Measurements from ENCODE around the gene ATP13A4. TPM values are rescaled to one million over a fixed set of nuclear protein-coding genes. Genes with fewer than 3 reads are reported as not detected.

The ATP13A4 gene
- total RNA-seq, 4 donors from 2014 or later, result 0.28 to 0.36 TPM; not detected in 2

DNA sequence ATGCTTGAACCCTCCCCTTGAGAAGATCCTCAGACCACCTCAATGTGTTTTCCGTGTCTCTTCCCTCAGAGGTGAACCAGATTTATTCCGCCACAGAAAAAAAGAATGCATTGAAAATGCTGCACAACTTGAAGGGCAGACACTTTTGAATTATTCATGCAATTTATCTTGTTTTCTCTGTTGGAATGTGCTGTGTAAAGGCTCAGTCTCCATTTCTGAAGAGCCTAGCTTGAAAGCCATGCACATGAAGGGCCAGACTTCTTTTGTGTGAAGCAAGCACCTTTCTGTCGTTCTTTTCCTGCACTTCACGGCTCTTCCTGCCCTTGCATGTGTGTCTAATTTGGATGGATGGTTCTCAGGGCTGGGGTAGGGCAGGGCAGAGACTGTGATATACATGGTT is 97.2 kb downstream of the ATP13A4 start:
- DNase-seq (ENCODE audit: low spot score), result no peak
- ATAC-seq (ENCODE audit: low FRiP score), result no peak
- TF ChIP-seq, protein P1, sequence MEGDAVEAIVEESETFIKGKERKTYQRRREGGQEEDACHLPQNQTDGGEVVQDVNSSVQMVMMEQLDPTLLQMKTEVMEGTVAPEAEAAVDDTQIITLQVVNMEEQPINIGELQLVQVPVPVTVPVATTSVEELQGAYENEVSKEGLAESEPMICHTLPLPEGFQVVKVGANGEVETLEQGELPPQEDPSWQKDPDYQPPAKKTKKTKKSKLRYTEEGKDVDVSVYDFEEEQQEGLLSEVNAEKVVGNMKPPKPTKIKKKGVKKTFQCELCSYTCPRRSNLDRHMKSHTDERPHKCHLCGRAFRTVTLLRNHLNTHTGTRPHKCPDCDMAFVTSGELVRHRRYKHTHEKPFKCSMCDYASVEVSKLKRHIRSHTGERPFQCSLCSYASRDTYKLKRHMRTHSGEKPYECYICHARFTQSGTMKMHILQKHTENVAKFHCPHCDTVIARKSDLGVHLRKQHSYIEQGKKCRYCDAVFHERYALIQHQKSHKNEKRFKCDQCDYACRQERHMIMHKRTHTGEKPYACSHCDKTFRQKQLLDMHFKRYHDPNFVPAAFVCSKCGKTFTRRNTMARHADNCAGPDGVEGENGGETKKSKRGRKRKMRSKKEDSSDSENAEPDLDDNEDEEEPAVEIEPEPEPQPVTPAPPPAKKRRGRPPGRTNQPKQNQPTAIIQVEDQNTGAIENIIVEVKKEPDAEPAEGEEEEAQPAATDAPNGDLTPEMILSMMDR (IDR thresholded peaks at IDR 0.05), result no peak

DNA sequence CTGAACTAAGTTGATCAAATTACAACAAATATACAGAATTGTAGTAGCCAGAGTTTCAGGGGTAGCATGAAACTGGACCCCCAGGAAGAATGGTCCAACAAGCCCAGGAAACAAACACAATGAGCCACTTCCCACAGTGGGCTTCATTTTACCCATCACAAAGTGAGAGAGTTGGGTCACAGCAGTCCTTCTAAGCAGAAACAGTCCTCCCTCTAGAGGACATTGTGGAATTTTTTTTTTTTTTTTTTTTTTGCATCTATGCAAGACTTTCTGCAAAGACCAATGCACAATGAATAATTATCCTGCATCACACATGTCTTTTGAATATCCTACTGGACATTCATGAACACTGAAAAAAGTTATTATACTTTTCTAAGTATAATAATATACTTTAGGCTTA is 102.4 kb downstream of the ATP13A4 start:
- ATAC-seq (ENCODE audit: low FRiP score) (no peak), DNase-seq (ENCODE audit: low spot score) (no peak)
- TF ChIP-seq, protein P1 (IDR thresholded peaks at IDR 0.05), result no peak

DNA sequence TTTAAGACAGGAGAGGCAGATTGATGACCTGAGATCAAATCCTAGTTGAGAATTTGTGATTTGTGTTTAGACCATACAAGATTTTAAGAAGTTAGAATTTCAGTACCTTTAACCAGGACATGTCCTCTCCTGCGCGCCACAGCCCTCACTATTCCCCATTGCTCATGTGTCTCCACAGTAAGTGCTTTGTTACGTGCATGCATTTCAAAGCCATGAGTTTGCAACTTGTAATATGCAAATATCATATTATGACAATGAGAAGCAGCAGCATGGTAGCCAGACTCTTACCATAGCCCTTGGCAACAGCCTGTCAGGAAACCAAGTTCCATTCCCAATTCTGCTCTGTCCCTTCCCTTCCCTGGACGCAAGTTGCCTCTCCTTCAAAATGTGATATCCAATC is 102.8 kb downstream of the ATP13A4 start:
- ATAC-seq (ENCODE audit: low FRiP score) (no peak), DNase-seq (ENCODE audit: low spot score) (no peak)
- TF ChIP-seq, protein P1 (IDR thresholded peaks at IDR 0.05), result no peak

DNA sequence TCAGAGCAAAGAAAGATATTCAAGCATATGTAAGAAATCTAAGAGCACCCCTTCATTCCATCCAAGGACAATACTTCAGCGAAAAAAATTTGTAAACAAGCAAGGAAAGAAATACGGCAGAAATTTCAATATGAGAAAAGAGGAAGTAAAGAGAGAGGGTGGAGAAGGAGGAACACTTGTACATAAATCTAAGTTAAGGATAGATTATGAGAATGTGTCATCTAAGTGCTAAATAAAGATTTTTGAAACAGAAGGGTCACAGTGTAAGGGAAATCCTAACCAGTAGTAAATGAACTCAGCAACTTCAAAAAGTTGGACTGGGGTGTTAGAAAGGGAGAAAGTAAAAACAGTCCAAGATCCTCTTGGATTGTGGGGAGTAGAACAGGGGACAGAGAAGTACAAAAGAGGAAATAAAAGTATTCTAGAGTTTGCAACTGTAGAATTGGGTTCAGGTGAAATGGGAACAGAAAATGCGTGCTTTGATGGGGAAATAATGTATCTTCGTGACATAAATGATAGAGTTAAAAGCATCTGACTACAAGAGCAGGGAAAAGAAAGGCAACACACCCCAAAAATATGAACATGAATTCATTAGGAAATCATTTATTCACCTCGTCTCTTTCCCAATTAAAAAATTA is 107.6 kb downstream of the ATP13A4 start:
- no peak for DNase-seq (ENCODE audit: low spot score)
- no peak for ATAC-seq (ENCODE audit: low FRiP score)
- TF ChIP-seq, protein P1 (IDR thresholded peaks at IDR 0.05), result no peak

DNA sequence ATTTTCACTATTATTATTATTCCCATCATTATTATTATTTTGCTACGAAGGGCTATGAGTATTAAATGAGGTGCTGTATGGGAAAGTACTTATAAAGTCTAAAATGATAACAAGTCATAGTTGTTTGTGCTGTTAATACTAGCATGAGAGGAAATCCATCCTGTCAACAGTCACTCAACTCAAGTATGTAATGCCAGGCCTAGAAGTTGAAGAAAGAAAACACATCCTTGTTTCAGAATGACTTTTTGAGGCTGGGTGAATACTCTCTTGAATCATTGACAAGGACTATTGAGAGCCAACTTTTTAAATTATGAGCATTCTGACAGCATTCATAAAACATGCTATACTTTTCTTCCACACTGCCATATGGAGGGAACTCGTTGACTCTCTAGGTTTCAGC is 115.3 kb downstream of the ATP13A4 start:
- no peak for DNase-seq (ENCODE audit: low spot score)
- ATAC-seq (ENCODE audit: low FRiP score), result no peak
- TF ChIP-seq, protein P1 (IDR thresholded peaks at IDR 0.05), result no peak

DNA sequence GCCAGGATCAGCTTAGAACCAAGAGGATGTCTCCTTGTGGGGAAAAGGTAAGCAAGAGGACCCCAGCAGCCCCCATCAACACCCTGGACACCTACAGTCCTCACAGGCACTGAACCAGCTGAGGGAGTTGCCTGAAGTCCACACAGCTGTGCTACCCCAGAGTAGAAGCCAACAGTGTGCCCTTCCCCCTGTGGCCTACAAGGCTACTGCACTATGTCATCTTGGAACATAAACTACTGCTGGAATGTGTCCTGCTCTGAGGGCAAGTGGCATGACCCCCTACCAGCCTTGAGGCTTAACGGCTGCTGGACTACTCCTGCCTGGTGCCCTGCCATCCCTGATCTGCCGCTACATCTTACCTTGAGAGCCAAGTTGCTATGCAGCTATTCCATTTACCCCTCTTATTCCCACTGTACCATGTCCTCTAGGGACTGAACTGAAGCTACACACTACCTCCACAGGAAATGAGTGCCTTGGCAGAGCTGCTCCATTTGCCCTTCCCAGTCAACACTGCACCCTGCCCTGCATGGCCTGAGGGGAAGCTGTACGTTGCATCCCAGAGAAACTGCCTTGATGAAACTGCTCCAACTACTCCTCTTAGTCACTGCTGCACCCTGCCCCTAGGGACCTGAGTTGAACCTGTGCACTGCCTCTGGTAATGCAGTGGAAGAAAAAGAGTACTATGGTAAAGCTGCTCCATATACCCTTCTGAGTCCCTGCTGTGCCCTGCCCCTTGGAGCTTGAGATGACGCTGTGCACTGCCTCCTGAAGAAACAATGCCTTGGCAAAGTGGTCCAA is 135.9 kb downstream of the ATP13A4 start:
- ATAC-seq (ENCODE audit: low FRiP score) (no peak), DNase-seq (ENCODE audit: low spot score) (no peak)
- TF ChIP-seq, protein P1 (IDR thresholded peaks at IDR 0.05), result no peak

DNA sequence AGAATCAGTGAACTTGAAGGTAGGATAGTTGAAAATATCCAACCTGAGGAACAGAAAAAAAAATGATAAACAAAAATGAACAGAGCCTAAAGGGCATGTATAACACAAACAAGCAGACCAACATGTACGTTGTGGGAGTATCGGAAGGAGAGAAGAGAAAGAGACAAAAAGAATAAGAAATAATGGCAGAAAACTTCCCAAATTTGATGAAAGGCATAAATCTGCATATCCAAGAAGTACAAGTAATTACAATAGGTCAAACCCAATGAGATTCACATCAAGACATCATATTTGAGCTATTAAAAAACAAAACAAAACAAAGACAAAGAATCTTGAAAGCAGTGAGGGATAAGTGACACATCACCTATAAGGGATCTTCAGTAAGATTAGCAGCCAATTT is 138.1 kb downstream of the ATP13A4 start:
- DNase-seq (ENCODE audit: low spot score) (no peak), ATAC-seq (ENCODE audit: low FRiP score) (no peak)
- TF ChIP-seq, protein P1 (IDR thresholded peaks at IDR 0.05), result no peak
